HG03575 (cell line): ENCODE results near the gene SESN1.

ENCODE experiments used
- ATAC-seq: cut with Tn5 transposase; IDR thresholded peaks from one replicate; pipeline ENCODE4 v1.9.1; 2021; ENCODE audit not compliant: unreplicated experiment, insufficient number of reproducible peaks, low FRiP score; ENCODE audit errors: extremely low read depth

Gene SESN1

GRCh38 chr6:109045493-109045892 lies 49.2 kb downstream of the SESN1 start:
- no peak for ATAC-seq

- ATAC-seq = no peak
Measured at GRCh38 chr6:109039795-109040194, 54.9 kb downstream of the SESN1 start.

- no peak for ATAC-seq
Measured at GRCh38 chr6:109038837-109039398, 55.7 kb downstream of the SESN1 start.

GRCh38 chr6:109036574-109037294 lies 57.9 kb downstream of the SESN1 start:
- ATAC-seq = no peak

GRCh38 chr6:109034526-109034925 lies 60.1 kb downstream of the SESN1 start:
- no peak for ATAC-seq

GRCh38 chr6:109033655-109034054 lies 61.0 kb downstream of the SESN1 start:
- ATAC-seq = no peak

- no peak for ATAC-seq
Measured at GRCh38 chr6:109031416-109031815, 63.2 kb downstream of the SESN1 start.

GRCh38 chr6:109029313-109029712 lies 65.3 kb downstream of the SESN1 start:
- ATAC-seq = no peak

GRCh38 chr6:109028439-109028838 lies 66.2 kb downstream of the SESN1 start:
- ATAC-seq = no peak

GRCh38 chr6:109027964-109028363 lies 66.7 kb downstream of the SESN1 start:
- no peak for ATAC-seq

- no peak for ATAC-seq
Measured at GRCh38 chr6:109025639-109026038, 69.0 kb downstream of the SESN1 start.

- ATAC-seq = no peak
Measured at GRCh38 chr6:109024784-109025183, 69.9 kb downstream of the SESN1 start.

GRCh38 chr6:109024368-109024767 lies 70.3 kb downstream of the SESN1 start:
- no peak for ATAC-seq

GRCh38 chr6:109023356-109023925 lies 71.2 kb downstream of the SESN1 start:
- ATAC-seq = no peak

- no peak for ATAC-seq
Measured at GRCh38 chr6:109021870-109022269, 72.8 kb downstream of the SESN1 start.

- no peak for ATAC-seq
Measured at GRCh38 chr6:109019911-109020310, 74.7 kb downstream of the SESN1 start.

GRCh38 chr6:109015176-109015575 lies 79.5 kb downstream of the SESN1 start:
- no peak for ATAC-seq

GRCh38 chr6:109014606-109015005 lies 80.0 kb downstream of the SESN1 start:
- ATAC-seq = no peak

GRCh38 chr6:109013656-109014305 lies 80.9 kb downstream of the SESN1 start:
- ATAC-seq = no peak

- no peak for ATAC-seq
Measured at GRCh38 chr6:109010705-109011102, 83.9 kb downstream of the SESN1 start.
